Caco-2 (cell line): ENCODE data around the gene NUDT17. TPM values are rescaled to one million over a fixed set of nuclear protein-coding genes. Genes with fewer than 3 reads are reported as not detected.

ENCODE experiments used
- BruUV-seq: library from RNA; stranded (reverse); fragments of 400-500 nt; replicated peaks from 2 replicates; lab custom pipeline; 2021; lab: Mats Ljungman, UMichigan
- CTCF ChIA-PET: fragments of 300-600 bp; sonication (Branson Sonifier 250); formaldehyde crosslinking; loops from one replicate; lab custom pipeline; 2022; ENCODE audit warnings: antibody characterized with exemption; lab: Charles Lee
- POLR2A ChIA-PET: fragments of 300-600 bp; sonication (Branson Sonifier 250); formaldehyde crosslinking; loops from one replicate; lab custom pipeline; 2022; ENCODE audit warnings: antibody characterized with exemption; lab: Charles Lee
- DNase-seq, 2 experiments: peaks; one replicate each; pipeline versions ENCODE4 v3.0.0 to v3.0.0-alpha.2; 2020 to 2022
- H3K27me3 ChIP-seq: replicated peaks from 2 replicates; pipeline ENCODE4 v1.6.0; 2011; ENCODE audit warnings: low read length; ENCODE audit not compliant: control insufficient read depth, insufficient read depth
- H3K36me3 ChIP-seq: 2 replicates; pipeline ENCODE4 v1.5.1; 2011; ENCODE audit warnings: low read length; ENCODE audit not compliant: control insufficient read depth, insufficient read depth
- H3K4me1 ChIP-seq: fragments of 250-450 bp; sonication (Bioruptor Pico); 2 replicates; pipeline ENCODE4 v1.5.1; 2020; ENCODE audit warnings: mild to moderate bottlenecking
- H3K4me3 ChIP-seq: 2 replicates; pipeline ENCODE4 v1.5.1; 2011; ENCODE audit warnings: low read depth, mild to moderate bottlenecking, control low read depth, low read length
- H3K9me3 ChIP-seq: fragments of 250-450 bp; sonication (Bioruptor Pico); 2 replicates; pipeline ENCODE4 v1.5.1; 2020; ENCODE audit warnings: mild to moderate bottlenecking, moderate library complexity
- H3K27ac Mint-ChIP-seq: one replicate; pipeline ENCODE4 v1.8.0; 2022; ENCODE audit warnings: mixed read lengths; ENCODE audit not compliant: unreplicated experiment
- H3K27me3 Mint-ChIP-seq: one replicate; pipeline ENCODE4 v1.8.0; 2022; ENCODE audit warnings: mixed read lengths; ENCODE audit not compliant: insufficient read depth, unreplicated experiment
- H3K36me3 Mint-ChIP-seq: one replicate; pipeline ENCODE4 v1.8.0; 2022; ENCODE audit warnings: mild to moderate bottlenecking, mixed read lengths; ENCODE audit not compliant: insufficient read depth, unreplicated experiment
- H3K4me1 Mint-ChIP-seq: one replicate; pipeline ENCODE4 v1.8.0; 2022; ENCODE audit warnings: low read depth, mixed read lengths; ENCODE audit not compliant: unreplicated experiment
- H3K4me3 Mint-ChIP-seq: one replicate; pipeline ENCODE4 v1.8.0; 2022; ENCODE audit warnings: mild to moderate bottlenecking, moderate library complexity, mixed read lengths; ENCODE audit not compliant: unreplicated experiment
- H3K9me3 Mint-ChIP-seq: one replicate; pipeline ENCODE4 v1.8.0; 2022; ENCODE audit warnings: mixed read lengths; ENCODE audit not compliant: unreplicated experiment
- CTCF ChIP-seq, 2 experiments: fragments of 200-600 bp in 1 of 2; IDR thresholded peaks; 1 replicate in 1 of 2; 2 replicates in 1 of 2; pipeline versions ENCODE4 v1.5.1 to v1.8.0; 2011 to 2022; ENCODE audit warnings: antibody characterized with exemption in 1 of 2, control low read depth in 1 of 2, inconsistent platforms in 1 of 2, low read depth in 1 of 2, low read length in 1 of 2, mild to moderate bottlenecking in 1 of 2, moderate library complexity in 1 of 2; ENCODE audit not compliant: insufficient read depth in 1 of 2, severe bottlenecking in 1 of 2, unreplicated experiment in 1 of 2
- intact Hi-C: fragments of 100-400 bp; cut with micrococcal nuclease; formaldehyde crosslinking; loops from one replicate; pipeline ENCODE4 v1.10.0; 2022; ENCODE audit not compliant: unreplicated experiment
- total RNA-seq: library from RNA; stranded (reverse); gene quantifications from 2 replicates; pipeline ENCODE4 v1.2.3, GENCODE V29; 2022

Gene NUDT17
- total RNA-seq, 1 experiment from 2014 or later: 6.4 TPM

- H3K4me3 ChIP-seq: no peak overlapping the region
- intact Hi-C loops: loop anchor here (1.0 to 5.0 kb wide), 8 partner anchors 12 to 145 kb away; partner anchors contain the start of genes ITGA10 and RBM8A
- Mint-ChIP-seq H3K4me3 (peak overlapping the region; percentile 66), H3K27me3 (no peaks in the 10 kb centered on the region), H3K36me3 (no peaks in the 10 kb centered on the region), H3K27ac (peak overlapping the region; percentile 84), H3K4me1 (peaks cover 7% of the 10 kb centered on the region), H3K9me3 (no peaks in the 10 kb centered on the region)
- TF ChIP-seq CTCF (IDR thresholded peaks at IDR 0.05; ENCODE audit: insufficient read depth in 1 of 2, low read depth in 1 of 2, low read length in 1 of 2, severe bottlenecking in 1 of 2, unreplicated experiment in 1 of 2): no peak
- ChIA-PET CTCF (interaction anchor here (0.9 to 2.3 kb wide), 18 partner anchors 9 to 143 kb away, joined by 3 to 32 read pairs (median 6); partner anchors contain the start of genes ANKRD34A, ITGA10, NUDT17 and PEX11B), POLR2A (interaction anchor here (1.0 to 1.1 kb wide), 4 partner anchors 33 to 160 kb away, joined by 3 to 5 read pairs (median 4); partner anchors contain the start of genes ANKRD34A, POLR3GL and RBM8A)
- DNase-seq: no peak
- H3K36me3 ChIP-seq: no peaks in the 10 kb centered on the region
- H3K27me3 ChIP-seq: no peaks in the 10 kb centered on the region
- H3K4me1 ChIP-seq: peaks cover 3% of the 10 kb centered on the region
- H3K9me3 ChIP-seq: no peaks in the 10 kb centered on the region
- BruUV-seq: TSS peak; percentile 59
Measured at GRCh38 chr1:145892486-145893087, 47.2 kb downstream of the NUDT17 start.

DNA sequence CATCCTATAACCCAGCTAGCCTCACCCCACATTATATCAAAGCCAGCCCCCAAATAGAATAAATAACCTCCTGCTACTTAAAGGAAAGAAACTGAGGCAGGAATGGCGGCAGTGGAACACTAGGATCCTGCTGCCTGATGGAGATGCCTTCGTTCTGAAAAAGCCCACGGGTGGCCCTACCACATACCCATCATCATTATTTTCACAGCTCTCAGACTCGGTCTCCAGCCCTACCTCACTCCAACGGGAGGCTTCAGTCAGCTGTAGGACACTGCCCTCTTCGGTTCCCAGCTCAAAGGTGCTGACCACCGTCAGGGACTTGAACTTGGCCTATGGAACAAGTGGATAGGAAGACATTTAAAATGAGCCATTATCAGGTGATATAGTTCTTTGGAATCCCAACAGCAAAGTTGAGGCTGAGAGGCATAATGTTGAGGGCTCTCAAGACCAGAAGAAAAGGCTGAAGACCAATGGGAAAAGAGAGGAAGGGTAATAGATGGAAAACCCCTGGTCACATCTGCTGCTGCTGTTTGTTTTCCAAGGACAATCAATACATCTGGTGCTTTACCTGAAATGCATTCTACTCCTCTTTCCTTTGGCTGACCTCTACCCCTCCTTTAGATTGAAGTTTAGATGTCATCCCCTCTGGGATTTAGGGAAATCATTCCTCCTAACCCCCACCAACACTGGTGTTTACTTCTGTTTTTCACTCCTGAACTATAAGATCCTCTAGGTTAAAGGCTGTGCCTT is 48.1 kb downstream of the NUDT17 start:
- no peaks in the 10 kb centered on the region for H3K4me1 ChIP-seq
- Mint-ChIP-seq H3K4me1 (peaks cover 7% of the 10 kb centered on the region), H3K4me3 (no peak overlapping the region), H3K27ac (no peak overlapping the region), H3K27me3 (no peaks in the 10 kb centered on the region), H3K9me3 (no peaks in the 10 kb centered on the region), H3K36me3 (no peaks in the 10 kb centered on the region)
- no peak overlapping the region for H3K4me3 ChIP-seq
- H3K36me3 ChIP-seq: no peaks in the 10 kb centered on the region
- CTCF ChIA-PET: interaction anchor here (1.8 to 2.2 kb wide), 3 partner anchors 34 to 84 kb away, joined by 7 to 32 read pairs (median 9); partner anchors contain the start of genes PIAS3 and RBM8A
- DNase-seq: no peak
- intact Hi-C loops: loop anchor here (2.0 to 5.0 kb wide), 3 partner anchors 34 to 144 kb away; partner anchors contain the start of gene RBM8A
- BruUV-seq: no TSS peak
- TF ChIP-seq CTCF (IDR thresholded peaks at IDR 0.05; ENCODE audit: insufficient read depth in 1 of 2, low read depth in 1 of 2, low read length in 1 of 2, severe bottlenecking in 1 of 2, unreplicated experiment in 1 of 2): no peak
- no peaks in the 10 kb centered on the region for H3K9me3 ChIP-seq
- no peaks in the 10 kb centered on the region for H3K27me3 ChIP-seq
- POLR2A ChIA-PET: no interaction called here

DNA sequence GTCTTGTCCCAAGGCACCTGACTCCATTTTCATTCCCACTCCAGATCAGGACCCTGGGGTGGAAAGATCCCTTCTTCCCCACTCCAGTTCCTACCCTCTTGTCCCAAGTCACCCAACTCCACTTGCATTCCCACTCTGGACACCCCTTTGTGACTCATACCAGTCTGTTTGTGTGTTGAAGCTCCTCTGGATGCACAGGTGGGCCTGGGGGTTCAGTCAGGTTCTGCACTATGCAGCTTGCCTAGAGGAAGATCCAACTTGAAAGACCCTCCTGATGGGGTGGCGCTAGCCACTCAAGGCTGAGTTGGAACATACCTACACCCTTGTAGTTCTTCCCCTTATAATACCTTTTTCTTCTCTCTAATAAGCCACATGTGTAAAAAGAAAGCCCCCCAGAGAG is 50.0 kb downstream of the NUDT17 start:
- ChIA-PET POLR2A (no interaction called here), CTCF (interaction anchor here (0.6 kb wide), 1 partner anchor 9 kb away, joined by 3 read pairs; no protein-coding TSS in a partner anchor)
- H3K9me3 Mint-ChIP-seq: no peaks in the 10 kb centered on the region
- H3K4me3 Mint-ChIP-seq: no peak overlapping the region
- Histone ChIP-seq H3K9me3 (no peaks in the 10 kb centered on the region), H3K27me3 (no peaks in the 10 kb centered on the region), H3K4me3 (no peak overlapping the region), H3K36me3 (no peaks in the 10 kb centered on the region), H3K4me1 (no peaks in the 10 kb centered on the region)
- H3K27me3 Mint-ChIP-seq: no peaks in the 10 kb centered on the region
- TF ChIP-seq CTCF (IDR thresholded peaks at IDR 0.05; ENCODE audit: insufficient read depth in 1 of 2, low read depth in 1 of 2, low read length in 1 of 2, severe bottlenecking in 1 of 2, unreplicated experiment in 1 of 2): no peak
- H3K36me3 Mint-ChIP-seq: no peaks in the 10 kb centered on the region
- no TSS peak for BruUV-seq
- peaks cover 7% of the 10 kb centered on the region for H3K4me1 Mint-ChIP-seq
- no peak for DNase-seq
- no peak overlapping the region for H3K27ac Mint-ChIP-seq
- intact Hi-C loops: no loop called here
